Measurements from ENCODE around the gene CSF1. TPM values are rescaled to one million over a fixed set of nuclear protein-coding genes. Genes with fewer than 3 reads are reported as not detected.

CSF1 gene
- 17.0 to 25.7 TPM (median 24.8 TPM) in 5 replicates for total RNA-seq (2022; extraction: Qiagen RNA extraction; ENCODE audit: low read depth)

DNA sequence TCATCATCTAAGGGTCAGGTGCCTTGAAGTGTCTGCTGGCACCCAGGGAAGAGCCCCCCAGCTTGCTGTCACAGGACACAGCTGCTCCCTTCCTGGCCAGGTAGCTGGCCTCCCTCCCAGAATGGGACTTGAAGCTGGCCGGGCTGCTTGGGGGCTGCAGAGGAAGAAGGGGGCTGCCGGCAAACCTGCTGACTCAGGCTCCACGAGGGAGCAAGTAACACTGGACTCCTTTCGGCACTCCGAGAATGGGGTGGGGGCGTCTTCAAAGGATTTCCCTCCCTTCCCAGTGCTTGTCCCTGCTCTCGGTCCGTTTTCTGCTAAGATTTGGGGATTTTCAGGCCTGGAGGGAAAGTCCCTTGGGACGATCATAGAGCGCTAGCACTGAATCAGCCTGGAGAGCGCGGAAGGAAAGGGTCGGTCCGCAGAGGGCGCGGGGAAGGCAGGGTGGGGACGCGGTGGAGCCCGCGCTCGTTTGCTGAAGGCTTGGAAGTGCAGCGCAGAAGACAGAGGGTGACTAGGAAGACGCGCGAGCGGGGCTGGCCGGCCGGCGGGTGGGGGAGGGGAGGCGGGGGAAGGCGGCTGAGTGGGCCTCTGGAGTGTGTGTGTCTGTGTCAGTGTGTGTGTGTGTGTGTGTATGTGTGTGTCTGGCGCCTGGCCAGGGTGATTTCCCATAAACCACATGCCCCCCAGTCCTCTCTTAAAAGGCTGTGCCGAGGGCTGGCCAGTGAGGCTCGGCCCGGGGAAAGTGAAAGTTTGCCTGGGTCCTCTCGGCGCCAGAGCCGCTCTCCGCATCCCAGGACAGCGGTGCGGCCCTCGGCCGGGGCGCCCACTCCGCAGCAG, at the start of gene CSF1:
TSS of gene CSF1 (plus strand) at position 727 of the 840 bp plus-strand sequence. CDS start 175 bp downstream, outside the sequence.

Other genes starting within 250 kb of the CSF1 start
- 3.0 to 4.6 TPM (median 3.9 TPM) in 5 replicates for gene GSTM2, start 242.8 kb upstream of the CSF1 start, total RNA-seq (2022; extraction: Qiagen RNA extraction; ENCODE audit: low read depth)
- not detected in 5 replicates for gene GSTM1, start 223.0 kb upstream of the CSF1 start, total RNA-seq (2022; extraction: Qiagen RNA extraction; ENCODE audit: low read depth)
- not detected in 5 replicates for gene GSTM5, start 198.6 kb upstream of the CSF1 start, total RNA-seq (2022; extraction: Qiagen RNA extraction; ENCODE audit: low read depth)
- 22.5 to 32.1 TPM (median 24.6 TPM) in 5 replicates for gene GSTM3, start 169.8 kb upstream of the CSF1 start, total RNA-seq (2022; extraction: Qiagen RNA extraction; ENCODE audit: low read depth)
- 0.91 to 2.0 TPM (median 1.4 TPM) in 5 replicates for gene EPS8L3, start 146.9 kb upstream of the CSF1 start, total RNA-seq (2022; extraction: Qiagen RNA extraction; ENCODE audit: low read depth)
- gene AHCYL1, start 73.9 kb downstream of the CSF1 start, total RNA-seq (2022; extraction: Qiagen RNA extraction; ENCODE audit: low read depth): 42.8 to 58.6 TPM (median 51.6 TPM) in 5 replicates
- 10.6 to 14.2 TPM (median 13.6 TPM) in 5 replicates for gene STRIP1, start 123.8 kb downstream of the CSF1 start, total RNA-seq (2022; extraction: Qiagen RNA extraction; ENCODE audit: low read depth)
- not detected in 5 replicates for gene ALX3, start 159.8 kb downstream of the CSF1 start, total RNA-seq (2022; extraction: Qiagen RNA extraction; ENCODE audit: low read depth)
- gene UBL4B, start 201.6 kb downstream of the CSF1 start, total RNA-seq (2022; extraction: Qiagen RNA extraction; ENCODE audit: low read depth): not detected in 5 replicates
- 4.3 to 5.9 TPM (median 5.1 TPM) in 5 replicates for gene SLC6A17, start 239.6 kb downstream of the CSF1 start, total RNA-seq (2022; extraction: Qiagen RNA extraction; ENCODE audit: low read depth)

Measured in A549 treated with RU486 at 1 μM for 4 hours (cell line).